ENCODE measurements around the gene SUMF2.
"Not testable (repeated sequence)": the region's sequence is repeated elsewhere in the genome, so short reads cannot be mapped to it uniquely, and the experiment has no call there.

The SUMF2 gene

DNA sequence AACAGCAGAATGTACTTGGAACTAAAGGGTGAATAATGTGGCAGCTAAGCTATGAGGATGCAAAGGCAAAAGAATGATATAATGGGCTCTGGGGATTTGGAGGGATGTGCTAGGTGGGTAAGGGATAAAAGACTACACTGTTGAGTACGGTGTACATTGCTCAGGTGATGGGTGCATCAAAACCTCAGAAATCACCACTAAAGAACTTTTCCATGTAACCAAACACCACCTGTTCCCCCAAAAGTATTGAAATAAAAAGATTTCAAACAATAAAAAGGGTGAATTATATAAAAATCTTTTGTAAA is 43.8 kb downstream of the SUMF2 start:
- no peak for DNase-seq

DNA sequence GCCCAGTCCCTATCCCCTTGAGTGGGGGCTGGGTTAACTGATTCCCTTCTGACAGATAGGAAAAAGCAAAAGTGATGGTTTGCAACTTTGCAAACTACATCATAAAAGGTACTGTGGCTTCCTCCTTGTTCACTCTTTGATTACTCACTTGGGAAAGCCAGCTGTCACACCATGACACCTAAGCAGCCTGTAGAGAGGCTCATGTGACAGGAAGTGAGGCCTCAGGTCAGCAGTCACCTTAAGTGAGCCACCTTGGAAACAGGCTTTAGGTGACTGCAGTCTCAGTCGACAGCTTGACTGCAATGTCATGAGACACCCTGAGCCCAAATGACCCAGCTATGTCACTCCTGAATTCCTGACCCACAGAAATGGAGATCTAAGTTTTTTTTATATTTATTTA is 46.5 kb downstream of the SUMF2 start:
- DNase-seq: no peak

DNA sequence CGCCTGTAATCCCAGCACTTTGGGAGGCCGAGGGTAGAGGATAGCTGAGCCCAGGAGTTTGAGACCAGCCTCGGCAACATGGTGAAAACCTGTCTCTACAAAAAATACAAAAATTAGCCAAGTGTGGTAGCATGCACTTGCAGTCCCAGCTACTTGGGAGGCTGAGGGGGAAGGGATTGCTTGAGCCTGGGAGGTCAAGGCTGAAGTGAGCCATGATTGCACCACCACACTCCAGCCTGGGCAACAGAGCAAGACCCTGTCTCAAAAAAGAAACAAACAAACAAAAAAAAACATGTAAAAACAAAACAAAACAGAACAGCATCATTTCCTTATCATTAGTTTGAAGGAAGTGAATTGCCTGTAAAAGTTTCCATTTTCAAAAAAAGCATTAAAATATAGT is 48.2 kb downstream of the SUMF2 start:
- not testable (repeated sequence) for DNase-seq

DNA sequence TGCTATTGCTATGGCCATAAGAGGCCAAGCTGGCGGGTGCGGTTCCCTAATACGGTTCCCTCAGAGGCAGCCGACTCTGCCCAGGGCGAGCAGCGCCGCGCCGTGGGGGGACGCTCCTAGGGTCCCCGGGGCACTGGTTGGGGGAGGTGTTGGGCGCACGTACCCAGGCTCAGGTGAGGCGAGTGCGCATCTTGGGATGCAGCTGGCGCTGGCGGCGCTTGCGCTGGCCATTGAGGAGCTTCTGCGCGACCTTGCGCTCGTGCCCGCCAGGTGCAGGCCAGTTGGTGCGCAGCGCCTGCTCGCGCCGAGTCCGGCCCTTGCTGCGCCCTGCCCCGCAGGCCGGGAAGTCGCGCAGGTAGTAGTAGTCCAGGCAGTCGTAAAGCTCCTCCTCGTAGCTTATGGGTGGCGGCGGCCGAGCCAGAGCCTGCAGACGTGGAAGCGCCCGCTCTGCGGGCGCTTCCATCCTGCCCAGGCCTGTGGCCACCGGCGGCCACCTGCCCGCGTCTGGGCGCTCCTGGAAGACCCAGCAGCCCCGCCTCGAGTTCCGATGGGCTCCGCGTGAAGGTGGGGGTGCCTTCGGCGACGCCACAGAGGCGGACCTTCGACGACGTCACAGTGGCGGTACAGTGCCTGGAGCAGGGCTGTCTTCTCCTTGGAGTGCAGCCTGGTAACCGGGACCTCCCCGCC is 51.9 kb downstream of the SUMF2 start, which contains the start of gene NUPR2:
NUPR2 (minus strand) TSS at position 566 of the 687 bp plus-strand sequence; CDS start at position 463, 103 bp downstream.
- no peak for DNase-seq

DNA sequence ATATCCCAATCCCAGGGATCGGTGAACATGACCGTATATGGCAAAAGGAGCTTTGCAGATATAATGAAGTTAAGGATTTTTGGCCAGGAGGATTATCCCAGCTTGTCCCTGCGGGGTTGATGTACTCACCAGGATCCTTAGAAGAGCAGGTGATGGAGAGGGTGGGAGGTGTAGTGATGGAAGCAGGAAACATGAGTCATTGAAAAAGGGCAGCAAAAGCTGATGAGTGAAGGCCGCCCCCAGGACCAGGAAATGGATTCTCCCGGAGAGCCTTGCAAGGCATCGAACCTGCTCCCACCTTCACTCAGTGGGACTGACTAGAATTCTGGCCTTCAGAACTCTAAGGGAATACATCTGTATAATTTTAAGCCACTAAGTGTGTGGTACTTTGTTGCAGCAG is 57.4 kb downstream of the SUMF2 start:
- no peak for DNase-seq

DNA sequence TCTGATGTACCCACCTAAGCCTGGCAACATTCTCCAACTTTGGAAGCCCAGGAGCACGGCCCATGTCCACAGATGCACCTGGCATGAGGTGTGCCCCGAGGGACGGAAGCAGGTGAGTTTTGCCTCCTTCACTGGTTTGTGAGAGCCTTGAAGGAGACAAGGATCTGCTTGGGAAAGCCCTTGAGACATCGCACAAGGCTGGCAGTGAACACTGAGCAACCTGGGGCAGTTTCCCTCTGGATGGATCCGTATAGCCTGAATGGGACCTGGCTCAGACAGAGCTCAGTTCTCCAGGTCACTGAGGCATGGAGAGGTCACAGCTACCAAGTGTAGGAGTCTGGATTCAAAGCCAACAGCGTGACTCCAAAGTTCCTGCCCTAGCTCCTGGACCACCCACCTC is 60.9 kb downstream of the SUMF2 start:
- DNase-seq: no peak

DNA sequence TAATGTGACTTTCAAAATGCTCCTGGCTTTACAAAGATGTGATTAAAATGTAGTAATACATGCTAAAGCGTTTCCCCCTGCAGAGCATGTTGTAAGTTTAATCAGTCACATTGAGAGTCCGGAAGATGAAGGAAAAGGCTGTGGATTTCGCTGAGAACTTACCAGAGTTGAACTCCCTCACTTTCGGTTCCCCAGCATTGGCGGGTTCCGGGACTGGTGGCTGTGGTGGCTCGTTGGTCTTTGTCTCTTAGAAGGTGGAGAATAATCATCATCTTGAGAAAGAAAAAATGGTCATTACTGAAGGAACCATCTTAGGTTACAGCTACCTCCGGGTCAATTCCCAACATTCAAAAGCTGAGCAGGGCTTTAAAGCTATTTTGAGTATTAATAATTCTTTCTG is 61.7 kb downstream of the SUMF2 start:
- DNase-seq: no peak

DNA sequence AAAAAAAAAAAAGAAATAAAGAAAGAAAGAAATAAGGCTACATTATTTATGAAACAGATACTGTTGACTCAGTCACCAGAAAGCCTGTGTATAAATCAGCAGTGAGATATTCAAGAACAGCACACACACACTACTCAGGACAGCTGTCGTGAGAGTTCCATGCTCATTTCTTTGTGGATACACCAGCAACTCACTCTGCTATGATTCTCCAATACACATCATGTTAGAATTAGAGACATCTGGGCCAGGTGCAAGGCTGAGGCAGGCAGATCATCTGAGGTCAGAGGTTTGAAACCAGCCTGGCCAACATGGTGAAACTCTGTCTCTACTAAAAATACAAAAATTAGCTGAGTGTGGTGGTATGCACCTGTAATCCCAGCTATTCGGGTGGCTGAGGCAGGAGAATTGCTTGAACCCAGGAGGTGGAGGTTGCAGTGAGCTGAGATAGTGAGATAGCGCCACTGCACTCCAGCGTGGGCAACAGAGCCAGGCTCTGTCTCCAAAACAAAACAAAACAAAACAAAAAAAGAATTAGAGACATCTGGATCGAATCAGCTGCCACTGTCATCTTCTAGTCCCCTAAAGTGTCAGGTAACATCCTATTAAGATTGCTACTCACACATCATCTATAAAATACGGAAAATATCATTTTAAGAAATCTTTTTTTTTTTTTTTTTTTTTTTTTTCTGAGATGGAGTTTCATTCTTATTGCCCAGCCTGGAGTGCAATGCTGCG is 63.3 kb downstream of the SUMF2 start:
- DNase-seq: no peak

Data from GOT3 (cell line).